GM15510 (cell line): ENCODE measurements around the gene ABCC8.

Experiments used
- POLR2A ChIP-seq: IDR thresholded peaks from 3 replicates; pipeline ENCODE4 v1.6.1; 2011; ENCODE audit warnings: borderline replicate concordance; ENCODE audit not compliant: insufficient read length; ENCODE audit errors: extremely low read depth

Gene ABCC8

DNA sequence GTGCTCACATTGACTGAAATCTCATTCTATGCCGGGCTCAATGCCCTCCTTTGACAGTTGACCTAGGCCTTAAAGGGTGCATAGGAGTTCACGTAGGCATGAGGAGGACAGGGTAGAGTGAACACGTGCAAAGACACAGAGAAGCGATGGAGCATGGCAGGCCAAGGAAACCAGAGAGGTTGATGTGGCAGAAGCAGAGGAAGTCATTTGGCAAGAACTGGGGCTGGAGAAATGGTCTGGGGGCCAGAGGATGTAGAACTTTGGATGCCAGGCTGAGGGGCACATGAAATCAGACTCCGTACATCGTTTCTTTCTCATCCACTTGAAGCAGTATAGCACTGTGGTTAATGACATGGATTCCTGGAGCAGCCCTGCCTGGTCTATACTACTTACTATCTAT, 13.6 kb upstream of the ABCC8 start:
- TF ChIP-seq POLR2A = no peak

DNA sequence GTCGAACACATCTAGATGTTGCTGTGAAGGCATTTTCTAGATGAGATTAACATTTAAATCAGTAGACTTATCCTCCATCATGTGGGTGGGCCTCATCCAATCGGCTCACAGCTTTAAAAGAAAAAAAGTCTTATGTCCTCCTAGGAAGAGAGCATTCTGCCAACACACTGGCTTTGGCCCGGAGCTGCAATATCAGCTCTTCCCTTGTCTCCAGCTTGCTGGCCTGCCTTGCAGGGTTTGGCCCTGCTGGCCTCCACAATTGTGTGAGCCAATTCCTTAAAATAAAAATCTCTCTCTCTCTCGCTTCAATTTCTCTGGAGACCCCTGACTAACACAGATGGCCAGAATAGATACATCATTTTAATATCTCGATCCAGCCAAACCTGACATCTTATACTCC, 13.1 kb upstream of the ABCC8 start:
- TF ChIP-seq POLR2A = no peak

DNA sequence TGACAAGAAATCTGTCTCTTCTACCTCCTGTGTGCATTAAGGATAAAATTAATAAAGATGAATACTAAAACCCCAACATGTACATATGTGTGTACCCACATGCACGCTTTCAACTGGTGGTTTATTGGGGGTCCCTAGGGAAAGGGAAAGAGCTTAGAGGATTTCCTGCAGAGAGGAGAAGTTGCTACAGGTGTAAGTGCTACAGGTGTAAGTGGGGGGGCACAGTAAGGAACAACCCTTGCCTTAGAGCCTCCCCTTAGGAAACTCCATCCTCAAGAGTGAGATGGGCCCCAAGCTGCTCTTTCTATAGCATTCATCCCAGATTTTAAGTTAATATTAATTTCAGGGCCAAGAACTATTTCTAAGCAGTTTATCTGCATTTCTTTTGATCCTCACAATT, 11.9 kb upstream of the ABCC8 start:
- no peak for TF ChIP-seq POLR2A

DNA sequence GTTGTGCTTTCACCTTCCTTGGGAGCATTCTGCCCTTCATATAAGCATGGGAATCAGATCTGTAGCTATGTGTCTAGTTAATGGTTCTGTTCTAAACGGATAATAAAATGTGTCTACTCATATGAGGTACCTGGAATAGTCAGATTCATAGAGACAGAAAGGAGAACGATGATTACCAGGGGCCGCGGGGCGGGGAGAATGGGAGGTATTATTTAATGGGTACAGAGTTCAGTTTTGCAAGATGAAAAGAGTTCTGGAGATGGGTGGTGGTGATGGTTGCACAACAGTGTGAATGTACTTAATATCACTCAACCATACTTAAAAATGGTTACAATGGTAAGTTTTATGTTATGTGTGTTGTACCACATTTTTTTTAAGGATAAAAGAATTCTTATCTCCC, 10.0 kb upstream of the ABCC8 start:
- no peak for TF ChIP-seq POLR2A

DNA sequence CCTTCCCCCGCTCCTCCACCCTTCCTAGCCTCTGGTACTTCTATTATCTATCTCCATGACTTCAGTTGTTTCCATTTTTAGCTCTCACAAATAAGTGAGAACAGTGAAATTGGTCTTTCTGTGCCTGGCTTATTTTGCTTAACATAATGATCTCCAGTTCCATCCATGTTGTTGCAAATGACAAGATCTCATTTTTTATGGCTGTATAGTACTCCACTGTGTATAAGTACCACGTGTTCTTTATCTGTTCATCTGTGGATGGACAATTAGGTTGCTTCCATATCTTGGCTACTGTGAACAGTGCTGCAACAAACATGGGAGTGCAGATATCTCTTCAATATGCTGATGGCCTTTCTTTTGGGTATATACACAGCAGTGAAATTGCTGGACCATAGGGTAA, 6.9 kb upstream of the ABCC8 start:
- no peak for TF ChIP-seq POLR2A

DNA sequence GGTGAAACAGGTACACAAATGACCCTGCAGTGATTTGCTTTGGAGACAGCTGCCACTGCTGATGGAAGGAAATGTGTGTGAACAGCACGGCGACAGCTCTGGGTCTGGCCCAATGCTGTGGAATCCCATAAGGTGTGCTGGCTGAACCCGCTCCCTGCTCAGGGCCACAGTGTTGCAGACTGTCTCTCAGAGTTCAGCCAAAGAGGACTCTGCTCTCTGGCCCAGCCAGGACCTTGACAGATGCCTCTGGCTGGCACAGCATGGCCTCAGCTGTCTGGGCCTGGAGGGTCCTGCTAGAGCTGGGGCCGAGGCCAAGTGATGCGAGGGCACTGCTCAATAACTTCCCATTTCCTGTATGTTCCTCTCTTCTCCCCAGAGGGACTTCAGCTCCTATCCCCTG, 5.3 kb upstream of the ABCC8 start:
- no peak for TF ChIP-seq POLR2A

DNA sequence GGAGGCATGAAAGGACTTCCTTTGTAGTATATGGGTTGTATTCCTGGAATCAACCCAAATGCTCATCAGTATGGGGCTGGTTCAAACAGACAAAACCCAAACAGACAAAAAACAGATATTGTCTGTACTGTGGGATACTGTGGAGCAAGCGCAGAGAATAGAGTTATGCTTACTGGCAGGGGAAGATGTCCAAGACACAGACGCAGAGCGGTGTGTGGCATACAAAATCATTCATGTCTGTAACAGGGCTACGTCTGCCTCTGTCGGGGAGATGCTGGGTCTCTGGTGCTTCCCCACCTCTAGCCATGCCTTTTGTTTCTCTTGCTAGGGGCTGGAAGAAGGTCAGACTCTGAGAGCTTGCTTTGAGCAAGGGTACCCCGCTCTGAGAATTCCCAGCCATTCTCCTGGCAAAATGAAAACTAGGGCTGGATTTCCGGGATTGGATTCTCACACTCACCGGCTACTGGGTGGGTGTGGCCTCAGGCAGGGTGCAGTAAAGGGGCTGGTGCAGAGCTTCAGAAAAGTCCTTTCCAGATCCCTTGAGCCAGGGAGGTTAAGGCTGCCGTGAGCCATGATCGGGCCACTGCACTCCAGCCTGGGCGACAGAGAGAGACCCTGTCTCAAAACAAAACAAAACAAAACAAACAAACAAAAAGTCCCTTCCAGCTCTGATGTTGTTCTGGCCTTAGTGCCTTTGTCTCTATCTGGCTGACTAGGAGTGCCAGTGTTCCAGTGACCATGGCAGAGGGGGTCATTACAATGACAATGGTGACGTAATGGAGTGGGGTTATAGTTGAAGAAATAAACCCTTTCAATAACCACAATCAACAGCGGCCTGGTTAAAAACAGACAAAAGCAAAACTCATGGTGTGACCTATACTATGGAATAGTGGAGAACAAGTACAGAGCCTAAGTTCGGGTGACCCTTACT, 2.9 kb upstream of the ABCC8 start:
- TF ChIP-seq POLR2A = no peak

DNA sequence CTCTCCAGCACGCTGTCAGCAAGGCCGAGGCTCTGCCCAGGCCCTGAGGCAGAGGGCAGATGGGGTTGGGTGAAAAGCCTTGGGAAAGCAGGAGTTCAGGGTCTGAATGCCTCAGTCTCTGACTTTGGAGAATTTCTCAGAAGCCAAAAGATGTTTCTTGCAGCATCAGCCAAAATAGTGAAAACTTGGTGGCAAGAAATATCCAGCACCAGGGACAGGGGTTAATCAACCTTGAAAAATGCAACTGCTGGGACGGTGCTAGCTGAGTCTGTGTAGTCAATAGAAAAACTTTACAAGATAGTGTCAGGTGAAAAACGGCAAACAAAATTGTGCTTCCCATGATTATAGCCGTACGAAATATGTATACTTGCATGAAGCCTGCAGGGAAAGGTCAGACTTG, 1.4 kb upstream of the ABCC8 start:
- TF ChIP-seq POLR2A = no peak

DNA sequence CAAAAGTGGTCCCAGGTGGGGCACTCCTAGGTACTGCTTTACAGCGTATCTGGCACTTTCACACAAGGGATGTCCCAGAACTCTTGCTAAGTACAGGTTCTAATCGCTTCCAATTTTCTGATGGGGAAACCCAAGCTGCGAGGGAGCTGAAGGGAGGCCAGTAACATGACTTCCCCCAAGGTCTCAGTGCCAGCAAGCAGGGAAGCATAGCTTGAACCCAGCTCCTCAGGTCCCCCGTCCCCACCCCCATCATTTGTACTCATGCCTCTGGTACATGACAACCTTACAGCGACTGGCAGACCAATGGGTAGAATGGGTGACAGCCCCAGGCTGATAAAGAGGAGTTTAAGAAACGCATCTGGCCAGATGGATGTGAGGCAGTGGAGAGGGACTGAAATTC, 716 bp upstream of the ABCC8 start:
- no peak for TF ChIP-seq POLR2A

DNA sequence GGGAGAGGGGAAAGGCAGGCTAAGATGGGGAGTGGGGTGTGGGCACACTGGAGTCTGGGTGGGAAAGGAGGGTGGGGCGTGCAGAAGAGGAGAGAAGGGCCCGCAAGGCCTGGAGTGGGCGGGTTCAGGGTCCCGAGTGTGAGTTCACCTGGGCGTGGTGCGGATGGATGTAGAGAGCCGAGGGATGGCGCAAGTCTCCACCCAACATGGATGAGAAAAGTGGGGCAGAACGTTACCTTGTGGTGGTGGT, 364 bp upstream of the ABCC8 start:
- TF ChIP-seq POLR2A = no peak

DNA sequence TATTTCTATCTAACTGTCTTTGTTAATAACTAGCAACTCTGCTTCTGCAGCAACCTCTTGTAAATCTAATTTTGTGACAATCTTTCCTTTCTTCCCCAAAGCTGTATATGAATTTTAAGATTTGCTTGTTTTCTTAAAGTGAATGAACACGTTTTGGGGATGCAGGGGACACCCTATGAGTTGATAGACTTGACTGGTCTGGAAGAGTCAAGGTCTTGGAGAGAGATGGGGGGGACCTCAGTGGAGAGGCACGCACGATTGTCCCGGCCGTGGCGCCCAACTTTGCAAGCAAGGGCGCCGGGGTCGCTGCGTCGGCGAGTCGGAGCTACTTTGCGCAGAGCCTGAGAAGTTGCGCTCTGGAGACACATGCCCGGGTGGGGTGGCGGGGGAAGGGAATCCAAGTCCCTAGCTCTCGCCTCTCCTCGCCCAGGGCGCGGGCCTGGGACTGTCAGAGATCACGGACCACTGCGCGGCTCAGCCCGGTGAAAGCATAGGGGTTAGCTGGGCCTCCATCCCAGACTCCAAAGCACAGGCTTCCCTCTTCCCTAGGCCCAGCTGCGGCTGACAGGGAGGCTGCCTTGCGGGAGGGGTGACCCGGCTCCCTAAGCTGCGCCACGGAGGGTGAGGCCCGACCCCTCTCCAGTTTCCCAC, 854 bp downstream of the ABCC8 start:
- no peak for TF ChIP-seq POLR2A

DNA sequence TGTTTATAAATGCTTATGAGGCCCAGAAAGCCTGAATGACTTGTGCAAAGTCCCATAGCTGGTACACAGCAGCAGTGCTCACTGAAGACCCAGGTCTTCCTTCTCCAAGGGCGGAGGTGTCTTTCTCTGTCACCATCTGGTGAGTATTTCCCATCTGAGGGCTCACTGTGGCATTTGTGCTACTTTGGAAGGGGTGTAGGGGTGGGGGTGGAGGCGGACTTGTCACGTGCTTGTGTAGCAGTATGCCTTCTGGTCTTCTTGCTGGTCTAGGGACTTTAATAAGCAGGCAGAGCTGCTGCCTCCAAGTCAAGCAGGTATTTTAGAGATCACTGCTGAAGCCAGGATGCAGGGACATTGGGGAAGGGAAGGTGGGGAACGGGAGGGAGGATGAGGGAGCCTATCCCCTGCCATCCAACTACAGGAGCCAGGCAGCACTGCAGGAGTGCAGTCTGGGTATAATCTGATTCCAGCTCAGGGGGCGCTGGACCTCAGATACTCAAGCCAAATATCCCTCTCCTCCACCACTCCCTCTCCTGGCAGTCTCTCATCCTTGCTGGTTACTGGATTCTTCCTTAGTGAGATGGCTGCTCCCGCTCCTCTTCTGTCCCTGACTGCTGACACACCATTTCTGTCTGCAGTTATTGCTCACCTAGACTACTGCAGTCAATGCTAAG, 3.4 kb downstream of the ABCC8 start:
- no peak for TF ChIP-seq POLR2A

DNA sequence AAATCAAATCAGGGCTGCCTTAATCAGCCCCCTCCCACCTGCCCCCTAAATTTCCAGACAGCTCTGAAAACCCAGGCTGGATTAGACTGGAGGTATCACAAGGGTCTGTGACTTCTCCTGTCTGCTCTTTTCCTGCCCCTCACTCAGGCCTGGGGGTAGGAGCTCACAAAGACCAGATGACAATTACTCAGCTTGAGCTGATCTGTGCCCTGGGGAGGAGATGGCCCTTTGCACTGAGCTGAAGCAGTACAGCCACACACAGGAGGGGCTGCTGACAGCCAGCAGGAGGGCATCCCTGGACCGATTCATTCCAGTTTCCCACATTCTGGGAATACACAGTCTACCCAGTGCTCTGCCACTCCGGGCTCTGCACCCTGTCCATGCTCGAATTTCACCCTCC, 4.2 kb downstream of the ABCC8 start:
- no peak for TF ChIP-seq POLR2A

DNA sequence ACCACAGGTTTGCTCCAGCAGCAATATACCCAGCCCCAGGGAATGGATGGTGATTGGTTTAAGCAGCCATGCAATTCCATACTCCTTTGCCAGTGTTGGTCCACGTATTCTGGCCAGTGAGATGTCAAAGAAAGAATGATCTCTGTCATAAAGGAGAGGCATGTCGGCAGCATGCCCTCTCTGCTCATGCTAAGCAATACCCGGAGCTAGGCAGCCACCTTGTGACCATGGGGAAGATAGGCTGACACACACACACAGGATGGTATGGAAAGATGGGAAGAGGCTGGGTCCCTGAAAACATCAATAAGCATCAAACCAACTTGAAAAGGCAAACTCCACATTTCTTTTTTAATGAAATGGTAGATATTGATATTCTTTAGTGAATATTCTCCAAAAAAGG, 5.1 kb downstream of the ABCC8 start:
- TF ChIP-seq POLR2A = no peak

DNA sequence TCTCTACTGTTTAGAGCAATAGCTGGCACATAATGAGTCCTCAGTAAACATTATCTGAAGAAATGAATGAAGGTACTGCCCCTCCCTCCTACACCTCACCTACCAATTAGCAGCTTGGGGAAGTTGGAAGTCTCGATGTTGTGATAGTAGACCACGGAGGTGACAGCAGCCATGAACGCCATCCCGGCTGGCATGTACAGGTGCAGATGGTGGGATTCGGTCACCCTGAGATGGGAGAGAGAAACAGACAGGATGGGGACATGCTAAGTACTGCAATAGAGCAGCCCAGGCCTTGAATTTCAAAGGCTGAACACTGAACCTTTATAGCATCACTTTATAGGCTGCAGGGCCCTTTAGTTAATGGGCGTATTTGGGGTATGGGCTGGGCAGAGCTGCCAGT, 6.6 kb downstream of the ABCC8 start:
- TF ChIP-seq POLR2A = no peak

DNA sequence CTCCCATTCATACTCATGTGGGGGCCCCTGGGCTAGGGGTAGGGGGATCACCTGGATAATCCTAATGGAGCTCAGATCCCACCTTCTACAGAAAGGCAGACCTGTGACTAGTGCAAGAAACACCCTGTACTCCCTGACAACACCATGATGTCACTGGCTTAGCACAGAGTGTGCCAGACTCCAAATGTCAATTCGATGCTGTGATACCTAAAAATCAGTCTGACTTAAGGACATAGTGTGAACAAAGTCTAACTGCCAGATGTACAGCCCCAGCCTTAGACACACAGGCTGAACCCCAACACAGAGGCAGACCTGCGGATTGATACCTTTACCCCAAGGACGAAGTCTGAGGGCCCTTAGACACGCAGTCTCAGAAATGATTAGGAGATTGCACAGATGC, 8.5 kb downstream of the ABCC8 start:
- no peak for TF ChIP-seq POLR2A
